Left hindlimb (tissue), 1 donor: ENCODE measurements around the gene ZNF221.

Experiments used
- DNase-seq: peaks from one replicate; pipeline ENCODE4 v3.0.0-alpha.2; 2018

The ZNF221 gene

GRCh38 chr19:43960411-43960810, 9.4 kb downstream of the ZNF221 start:
- no peak for DNase-seq

GRCh38 chr19:43966079-43966694, 15.2 kb downstream of the ZNF221 start:
- no peak for DNase-seq

GRCh38 chr19:43976732-43977131, 25.7 kb downstream of the ZNF221 start:
- no peak for DNase-seq

GRCh38 chr19:43983544-43983911, 32.5 kb downstream of the ZNF221 start:
- no peak for DNase-seq

GRCh38 chr19:43983912-43984686, 33.1 kb downstream of the ZNF221 start, which contains the start of gene ZNF155:
TSS of gene ZNF155 (plus strand) at chr19:43984188. CDS start at chr19:43988544, 4,356 bp downstream.
- DNase-seq, result peak; percentile 95

- DNase-seq, result no peak
These were observed 33.6 kb downstream of the ZNF221 start for GRCh38 chr19:43984687-43985000.

- no peak for DNase-seq
These were observed 46.7 kb downstream of the ZNF221 start for GRCh38 chr19:43997631-43998290.

- no peak for DNase-seq
These were observed 51.2 kb downstream of the ZNF221 start for GRCh38 chr19:44002212-44002565.

GRCh38 chr19:44002566-44003460, 51.8 kb downstream of the ZNF221 start, which contains the start of gene ZNF230:
TSS of gene ZNF230 (plus strand) at chr19:44002957. CDS start at chr19:44007079, 4,122 bp downstream.
- DNase-seq, result peak; percentile 94

GRCh38 chr19:44003461-44004009, 52.5 kb downstream of the ZNF221 start:
- DNase-seq, result no peak

- DNase-seq, result no peak
These were observed 54.9 kb downstream of the ZNF221 start for GRCh38 chr19:44005973-44006372.

GRCh38 chr19:44007473-44007872, 56.4 kb downstream of the ZNF221 start:
- DNase-seq, result no peak

GRCh38 chr19:44010468-44010867, 59.4 kb downstream of the ZNF221 start:
- DNase-seq, result no peak
